ENCODE measurements around the gene HMSD.

HMSD gene

GRCh38 chr18:63970809-63971205 lies 21.7 kb downstream of the HMSD start:
- TF ChIP-seq REST (IDR thresholded peaks at IDR 0.05; ENCODE audit: insufficient read depth in 1 of 2, low read depth in 2 of 2, low read length in 2 of 2) (no peak), TAF1 (IDR thresholded peaks at IDR 0.05; ENCODE audit: borderline replicate concordance, insufficient read depth, low read length) (no peak), FOXP2 (optimal IDR thresholded peaks at IDR 0.05; ENCODE audit: borderline replicate concordance, extremely low read depth, extremely low read length, insufficient read depth) (no peak), SIN3A (IDR thresholded peaks at IDR 0.05; ENCODE audit: borderline replicate concordance, insufficient read depth, low read length) (no peak), POLR2AphosphoS5 (IDR thresholded peaks at IDR 0.05; ENCODE audit: low read depth, low read length) (no peak)

GRCh38 chr18:63971320-63972001 lies 22.4 kb downstream of the HMSD start:
- TF ChIP-seq FOXP2 (optimal IDR thresholded peaks at IDR 0.05; ENCODE audit: borderline replicate concordance, extremely low read depth, extremely low read length, insufficient read depth) (no peak), SIN3A (IDR thresholded peaks at IDR 0.05; ENCODE audit: borderline replicate concordance, insufficient read depth, low read length) (no peak), TAF1 (IDR thresholded peaks at IDR 0.05; ENCODE audit: borderline replicate concordance, insufficient read depth, low read length) (no peak), REST (IDR thresholded peaks at IDR 0.05; ENCODE audit: insufficient read depth in 1 of 2, low read depth in 2 of 2, low read length in 2 of 2) (no peak), POLR2AphosphoS5 (IDR thresholded peaks at IDR 0.05; ENCODE audit: low read depth, low read length) (no peak)

- no peak for TF ChIP-seq REST (IDR thresholded peaks at IDR 0.05; ENCODE audit: insufficient read depth in 1 of 2, low read depth in 2 of 2, low read length in 2 of 2)
- no peak for TF ChIP-seq SIN3A (IDR thresholded peaks at IDR 0.05; ENCODE audit: borderline replicate concordance, insufficient read depth, low read length)
- no peak for TF ChIP-seq TAF1 (IDR thresholded peaks at IDR 0.05; ENCODE audit: borderline replicate concordance, insufficient read depth, low read length)
- TF ChIP-seq POLR2AphosphoS5 (IDR thresholded peaks at IDR 0.05; ENCODE audit: low read depth, low read length), result no peak
- no peak for TF ChIP-seq FOXP2 (optimal IDR thresholded peaks at IDR 0.05; ENCODE audit: borderline replicate concordance, extremely low read depth, extremely low read length, insufficient read depth)
Observed at GRCh38 chr18:63972002-63972376, 22.9 kb downstream of the HMSD start.

- TF ChIP-seq SIN3A (IDR thresholded peaks at IDR 0.05; ENCODE audit: borderline replicate concordance, insufficient read depth, low read length) (no peak), FOXP2 (optimal IDR thresholded peaks at IDR 0.05; ENCODE audit: borderline replicate concordance, extremely low read depth, extremely low read length, insufficient read depth) (no peak), POLR2AphosphoS5 (IDR thresholded peaks at IDR 0.05; ENCODE audit: low read depth, low read length) (no peak), TAF1 (IDR thresholded peaks at IDR 0.05; ENCODE audit: borderline replicate concordance, insufficient read depth, low read length) (no peak), REST (IDR thresholded peaks at IDR 0.05; ENCODE audit: insufficient read depth in 1 of 2, low read depth in 2 of 2, low read length in 2 of 2) (no peak)
Observed at GRCh38 chr18:63974991-63975390, 25.9 kb downstream of the HMSD start.

Data from PFSK-1 (cell line).